ENCODE results near the gene USP25. TPM values are rescaled to one million over a fixed set of nuclear protein-coding genes. Genes with fewer than 3 reads are reported as not detected.
A peak's percentile ranks its signal among the peaks of the same experiment; 100 is the strongest.

Gene USP25
- total RNA-seq, 1 donor: 33.7 TPM

GRCh38 chr21:15841856-15842564 is 112.2 kb downstream of the USP25 start:
- no peak for TF ChIP-seq CTCF (IDR thresholded peaks at IDR 0.05; ENCODE audit: insufficient read depth, low read depth, low read length)
- peak; percentile 44 for DNase-seq (ENCODE audit: low read depth)
- no peak overlapping the region for H3K4me3 ChIP-seq (ENCODE audit: low read depth, low read length)

GRCh38 chr21:15842565-15842880 is 112.7 kb downstream of the USP25 start:
- H3K4me3 ChIP-seq (ENCODE audit: low read depth, low read length): no peak overlapping the region
- no peak for DNase-seq (ENCODE audit: low read depth)
- TF ChIP-seq CTCF (IDR thresholded peaks at IDR 0.05; ENCODE audit: insufficient read depth, low read depth, low read length): no peak

- no peak for TF ChIP-seq CTCF (IDR thresholded peaks at IDR 0.05; ENCODE audit: insufficient read depth, low read depth, low read length)
- DNase-seq (ENCODE audit: low read depth): no peak
- H3K4me3 ChIP-seq (ENCODE audit: low read depth, low read length): no peak overlapping the region
These were observed 114.0 kb downstream of the USP25 start for GRCh38 chr21:15843766-15844165.

GRCh38 chr21:15848634-15849560 is 119.1 kb downstream of the USP25 start:
- no peak overlapping the region for H3K4me3 ChIP-seq (ENCODE audit: low read depth, low read length)
- no peak for TF ChIP-seq CTCF (IDR thresholded peaks at IDR 0.05; ENCODE audit: insufficient read depth, low read depth, low read length)
- peak; percentile 42 for DNase-seq (ENCODE audit: low read depth)

- H3K4me3 ChIP-seq (ENCODE audit: low read depth, low read length): no peak overlapping the region
- DNase-seq (ENCODE audit: low read depth): no peak
- no peak for TF ChIP-seq CTCF (IDR thresholded peaks at IDR 0.05; ENCODE audit: insufficient read depth, low read depth, low read length)
These were observed 120.1 kb downstream of the USP25 start for GRCh38 chr21:15849927-15850326.

GRCh38 chr21:15850645-15851044 is 120.9 kb downstream of the USP25 start:
- H3K4me3 ChIP-seq (ENCODE audit: low read depth, low read length): no peak overlapping the region
- no peak for TF ChIP-seq CTCF (IDR thresholded peaks at IDR 0.05; ENCODE audit: insufficient read depth, low read depth, low read length)
- peak; percentile 62 for DNase-seq (ENCODE audit: low read depth)

Measured in fibroblast of villous mesenchyme (primary cell).